ENCODE results near the gene C1QL4. TPM values are rescaled to one million over a fixed set of nuclear protein-coding genes. Genes with fewer than 3 reads are reported as not detected.
"Not testable (repeated sequence)": the region's sequence is repeated elsewhere in the genome, so short reads cannot be mapped to it uniquely, and the experiment has no call there.

C1QL4 gene
- total and polyA plus RNA-seq, 5 donors = not detected

- Histone ChIP-seq H3K4me1 (ENCODE audit: control insufficient read depth, insufficient read depth, low read length) (peaks cover 6% of the 10 kb centered on the region), H3K9me3 (ENCODE audit: control insufficient read depth, low read length) (no peaks in the 10 kb centered on the region), H3K27me3 (ENCODE audit: control insufficient read depth, insufficient read depth) (no peaks in the 10 kb centered on the region), H3K27ac (ENCODE audit: low read length) (no peak overlapping the region), H3K4me3 (ENCODE audit: low read length) (no peak overlapping the region)
- DNase-seq = no peak
- ATAC-seq = no peak
- 49% methylated on average over 14 of the region's 14 CpGs for WGBS
- intact Hi-C loops (cut with DNase I) = loop anchor here in 2 of 4 donors (5.0 kb wide), 2 partner anchors 49 to 54 kb away; no protein-coding TSS in a partner anchor
These were observed 4.2 kb upstream of the C1QL4 start for GRCh38 chr12:49340971-49341776.

GRCh38 chr12:49340095-49340870, 3.3 kb upstream of the C1QL4 start:
- intact Hi-C loops (cut with DNase I) = loop anchor here in 2 of 4 donors (5.0 kb wide), 2 partner anchors 48 to 53 kb away; no protein-coding TSS in a partner anchor

GRCh38 chr12:49339464-49339861, 2.5 kb upstream of the C1QL4 start:
- intact Hi-C loops (cut with DNase I) = loop anchor here in 2 of 4 donors (5.0 to 10.0 kb wide), 2 partner anchors 52 to 55 kb away; no protein-coding TSS in a partner anchor
- no peak for DNase-seq

More at GRCh38 chr12:49340095-49340870, 3.3 kb upstream of the C1QL4 start:
- Histone ChIP-seq H3K27ac (ENCODE audit: low read length) (no peak overlapping the region), H3K4me3 (ENCODE audit: low read length) (no peak overlapping the region), H3K4me1 (ENCODE audit: control insufficient read depth, insufficient read depth, low read length) (peaks cover 5% of the 10 kb centered on the region), H3K9me3 (ENCODE audit: control insufficient read depth, low read length) (no peaks in the 10 kb centered on the region), H3K27me3 (ENCODE audit: control insufficient read depth, insufficient read depth) (no peaks in the 10 kb centered on the region)
- no peak for DNase-seq
- 66% methylated on average over 6 of the region's 6 CpGs for WGBS
- ATAC-seq = no peak

GRCh38 chr12:49338830-49339463, 2.0 kb upstream of the C1QL4 start:
- no peak overlapping the region for H3K4me3 ChIP-seq (ENCODE audit: low read length)
- no peaks in the 10 kb centered on the region for H3K27me3 ChIP-seq (ENCODE audit: control insufficient read depth, insufficient read depth)
- intact Hi-C loops (cut with DNase I) = loop anchor here in 2 of 4 donors (5.0 to 10.0 kb wide), 2 partner anchors 52 to 54 kb away; no protein-coding TSS in a partner anchor
- H3K27ac ChIP-seq (ENCODE audit: low read length) = no peak overlapping the region
- WGBS = 81% methylated on average over 6 of the region's 6 CpGs
- H3K9me3 ChIP-seq (ENCODE audit: control insufficient read depth, low read length) = no peaks in the 10 kb centered on the region
- ATAC-seq = no peak
- peaks cover 5% of the 10 kb centered on the region for H3K4me1 ChIP-seq (ENCODE audit: control insufficient read depth, insufficient read depth, low read length)
- DNase-seq = no peak

More at GRCh38 chr12:49339464-49339861, 2.5 kb upstream of the C1QL4 start:
- Histone ChIP-seq H3K9me3 (ENCODE audit: control insufficient read depth, low read length) (no peaks in the 10 kb centered on the region), H3K4me3 (ENCODE audit: low read length) (no peak overlapping the region), H3K4me1 (ENCODE audit: control insufficient read depth, insufficient read depth, low read length) (peaks cover 5% of the 10 kb centered on the region), H3K27me3 (ENCODE audit: control insufficient read depth, insufficient read depth) (no peaks in the 10 kb centered on the region), H3K27ac (ENCODE audit: low read length) (no peak overlapping the region)
- WGBS = 63% methylated on average over 5 of the region's 5 CpGs
- ATAC-seq = no peak

GRCh38 chr12:49335955-49336644, 888 bp downstream of the C1QL4 start:
- Histone ChIP-seq H3K4me1 (ENCODE audit: control insufficient read depth, insufficient read depth, low read length) (peaks cover 2% of the 10 kb centered on the region), H3K27me3 (ENCODE audit: control insufficient read depth, insufficient read depth) (no peaks in the 10 kb centered on the region), H3K9me3 (ENCODE audit: control insufficient read depth, low read length) (no peaks in the 10 kb centered on the region), H3K4me3 (ENCODE audit: low read length) (no peak overlapping the region), H3K27ac (ENCODE audit: low read length) (no peak overlapping the region)
- WGBS = 10% methylated on average over 72 of the region's 72 CpGs
- intact Hi-C loops (cut with DNase I) = loop anchor here in 2 of 4 donors (5.0 to 10.0 kb wide), 2 partner anchors 49 to 51 kb away; no protein-coding TSS in a partner anchor
- peak in 1 of 3 donors; percentile 45 for DNase-seq
- ATAC-seq = no peak

- H3K27me3 ChIP-seq (ENCODE audit: control insufficient read depth, insufficient read depth) = no peaks in the 10 kb centered on the region
- ATAC-seq (no peak), DNase-seq (no peak)
- H3K4me1 ChIP-seq (ENCODE audit: control insufficient read depth, insufficient read depth, low read length) = peaks cover 2% of the 10 kb centered on the region
- H3K9me3 ChIP-seq (ENCODE audit: control insufficient read depth, low read length) = no peaks in the 10 kb centered on the region
- H3K4me3 ChIP-seq (ENCODE audit: low read length) = no peak overlapping the region
- H3K27ac ChIP-seq (ENCODE audit: low read length) = no peak overlapping the region
- intact Hi-C loops (cut with DNase I) = loop anchor here in 2 of 4 donors (5.0 to 10.0 kb wide), 2 partner anchors 48 to 51 kb away; no protein-coding TSS in a partner anchor
- 56% methylated on average over 16 of the region's 16 CpGs for WGBS
These were observed 1.7 kb downstream of the C1QL4 start for GRCh38 chr12:49335118-49335954.

GRCh38 chr12:49334681-49335080, 2.3 kb downstream of the C1QL4 start:
- ATAC-seq = no peak
- intact Hi-C loops (cut with DNase I) = loop anchor here in 2 of 4 donors (5.0 to 10.0 kb wide), 2 partner anchors 47 to 50 kb away; no protein-coding TSS in a partner anchor

GRCh38 chr12:49334226-49334625, 2.8 kb downstream of the C1QL4 start:
- 35% methylated on average over 19 of the region's 19 CpGs for WGBS
- ATAC-seq = no peak

More at GRCh38 chr12:49334681-49335080, 2.3 kb downstream of the C1QL4 start:
- no peak overlapping the region for H3K27ac ChIP-seq (ENCODE audit: low read length)
- H3K4me3 ChIP-seq (ENCODE audit: low read length) = no peak overlapping the region
- DNase-seq = no peak
- peaks cover 2% of the 10 kb centered on the region for H3K4me1 ChIP-seq (ENCODE audit: control insufficient read depth, insufficient read depth, low read length)
- WGBS = 51% methylated on average over 12 of the region's 12 CpGs
- no peaks in the 10 kb centered on the region for H3K9me3 ChIP-seq (ENCODE audit: control insufficient read depth, low read length)
- H3K27me3 ChIP-seq (ENCODE audit: control insufficient read depth, insufficient read depth) = no peaks in the 10 kb centered on the region

GRCh38 chr12:49333778-49334177, 3.2 kb downstream of the C1QL4 start:
- intact Hi-C loops (cut with DNase I) = loop anchor here in 1 of 4 donors (10.0 kb wide), 1 partner anchor 49 kb away; no protein-coding TSS in a partner anchor
- ATAC-seq; H3K27me3 ChIP-seq (ENCODE audit: control insufficient read depth, insufficient read depth); H3K4me1 ChIP-seq (ENCODE audit: control insufficient read depth, insufficient read depth, low read length); H3K27ac ChIP-seq (ENCODE audit: low read length); H3K9me3 ChIP-seq (ENCODE audit: control insufficient read depth, low read length); DNase-seq; H3K4me3 ChIP-seq (ENCODE audit: low read length): not testable (repeated sequence)
- 41% methylated on average over 21 of the region's 21 CpGs for WGBS

More at GRCh38 chr12:49334226-49334625, 2.8 kb downstream of the C1QL4 start:
- H3K4me3 ChIP-seq (ENCODE audit: low read length) = no peak overlapping the region
- H3K4me1 ChIP-seq (ENCODE audit: control insufficient read depth, insufficient read depth, low read length) = peaks cover 2% of the 10 kb centered on the region
- H3K9me3 ChIP-seq (ENCODE audit: control insufficient read depth, low read length) = no peaks in the 10 kb centered on the region
- no peak overlapping the region for H3K27ac ChIP-seq (ENCODE audit: low read length)
- no peak for DNase-seq
- intact Hi-C loops (cut with DNase I) = loop anchor here in 1 of 4 donors (10.0 kb wide), 1 partner anchor 49 kb away; no protein-coding TSS in a partner anchor
- no peaks in the 10 kb centered on the region for H3K27me3 ChIP-seq (ENCODE audit: control insufficient read depth, insufficient read depth)
